Thoracic aorta (tissue), 2 donors: ENCODE measurements around the gene MEIS1. TPM values are rescaled to one million over a fixed set of nuclear protein-coding genes. Genes with fewer than 3 reads are reported as not detected.
A peak's percentile ranks its signal among the peaks of the same experiment; 100 is the strongest.

Experiments
- ATAC-seq: fragments of 150-250 bp; one replicate; pipeline ENCODE4 v1.8.0; 2017; ENCODE audit warnings: low read depth; ENCODE audit not compliant: insufficient number of reproducible peaks, low FRiP score
- DNase-seq: peaks from one replicate; pipeline ENCODE4 v3.0.0-alpha.2; 2020; ENCODE audit warnings: low spot score
- H3K27ac ChIP-seq, 2 donors: fragments of 200-600 bp; sonication (generic); 1 replicate in 1 of 2; 2 replicates in 1 of 2; pipeline ENCODE4 v1.5.1; 2016; ENCODE audit warnings: mild to moderate bottlenecking in 2 of 2, moderate library complexity in 2 of 2
- H3K27me3 ChIP-seq: fragments of 200-600 bp; sonication (generic); replicated peaks from 2 replicates; pipeline ENCODE4 v1.6.0; 2016; ENCODE audit warnings: mild to moderate bottlenecking; ENCODE audit not compliant: insufficient read depth
- H3K36me3 ChIP-seq: fragments of 200-600 bp; sonication (generic); one replicate; pipeline ENCODE4 v1.5.1; 2016
- H3K4me1 ChIP-seq, 2 donors: fragments of 200-600 bp; sonication (generic); 1 replicate in 1 of 2; 2 replicates in 1 of 2; pipeline versions ENCODE4 v1.5.1 to v1.6.0; 2016; ENCODE audit warnings: low read depth in 2 of 2, mild to moderate bottlenecking in 1 of 2; ENCODE audit not compliant: control insufficient read depth in 1 of 2
- H3K4me3 ChIP-seq: fragments of 200-600 bp; sonication (generic); 2 replicates; pipeline ENCODE4 v1.5.1; 2016; ENCODE audit warnings: mild to moderate bottlenecking
- H3K9me3 ChIP-seq: fragments of 200-600 bp; sonication (generic); 2 replicates; pipeline ENCODE4 v1.5.1; 2016
- CTCF ChIP-seq: fragments of 200-600 bp; sonication (generic); IDR thresholded peaks from one replicate; pipeline ENCODE4 v1.5.1; 2019; ENCODE audit warnings: antibody characterized with exemption
- total RNA-seq, 2 donors: library from RNA; depleted of rRNA; stranded (reverse); fragments of >200 nt; gene quantifications; one replicate each; pipeline versions ENCODE4 v1.1.0 to v1.2.3, GENCODE V29; 2016

MEIS1 gene
- total RNA-seq, 2 donors from 2014 or later: 29.4 to 58.4 TPM

GRCh38 chr2:66507673-66508201 lies 72.8 kb downstream of the MEIS1 start:
- peaks cover 16 to 46% of the 10 kb centered on the region in 2 donors for H3K4me1 ChIP-seq

GRCh38 chr2:66508484-66509071 lies 73.7 kb downstream of the MEIS1 start:
- H3K9me3 ChIP-seq: no peaks in the 10 kb centered on the region
- no peaks in the 10 kb centered on the region for H3K36me3 ChIP-seq
- no peak for TF ChIP-seq CTCF
- peak overlapping the region in 1 of 2 donors; percentile 11 for H3K27ac ChIP-seq
- peaks cover 16 to 51% of the 10 kb centered on the region in 2 donors for H3K4me1 ChIP-seq
- peak overlapping the region; percentile 19 for H3K4me3 ChIP-seq
- DNase-seq (no peak), ATAC-seq (no peak)
- H3K27me3 ChIP-seq: no peaks in the 10 kb centered on the region

More at GRCh38 chr2:66507673-66508201, 72.8 kb downstream of the MEIS1 start:
- no peak for DNase-seq
- Histone ChIP-seq H3K9me3 (no peaks in the 10 kb centered on the region), H3K4me3 (no peak overlapping the region), H3K27me3 (no peaks in the 10 kb centered on the region), H3K27ac (no peak overlapping the region), H3K36me3 (no peaks in the 10 kb centered on the region)
- no peak for TF ChIP-seq CTCF
- ATAC-seq: no peak

- no peaks in the 10 kb centered on the region for H3K36me3 ChIP-seq
- no peaks in the 10 kb centered on the region for H3K9me3 ChIP-seq
- peaks cover 16 to 51% of the 10 kb centered on the region in 2 donors for H3K4me1 ChIP-seq
- DNase-seq: no peak
- no peak for TF ChIP-seq CTCF
- H3K27me3 ChIP-seq: no peaks in the 10 kb centered on the region
- peak overlapping the region; percentile 19 for H3K4me3 ChIP-seq
- no peak for ATAC-seq
- H3K27ac ChIP-seq: peak overlapping the region in 1 of 2 donors; percentile 11
Measured at GRCh38 chr2:66509326-66509811, 74.4 kb downstream of the MEIS1 start.

GRCh38 chr2:66512626-66513025 lies 77.7 kb downstream of the MEIS1 start:
- Histone ChIP-seq H3K9me3 (no peaks in the 10 kb centered on the region), H3K27ac (no peak overlapping the region), H3K36me3 (no peaks in the 10 kb centered on the region), H3K27me3 (no peaks in the 10 kb centered on the region), H3K4me1 (peaks cover 20 to 33% of the 10 kb centered on the region in 2 donors), H3K4me3 (no peak overlapping the region)
- no peak for TF ChIP-seq CTCF
- no peak for DNase-seq
- ATAC-seq: no peak

GRCh38 chr2:66515743-66516142 lies 80.8 kb downstream of the MEIS1 start:
- Histone ChIP-seq H3K27me3 (no peaks in the 10 kb centered on the region), H3K4me1 (peaks cover 5 to 12% of the 10 kb centered on the region in 2 donors), H3K27ac (no peak overlapping the region), H3K4me3 (no peak overlapping the region), H3K36me3 (no peaks in the 10 kb centered on the region), H3K9me3 (no peaks in the 10 kb centered on the region)
- no peak for TF ChIP-seq CTCF
- DNase-seq (no peak), ATAC-seq (no peak)
